GM12892 (cell line): ENCODE results near the gene SSX3.
"Not testable (repeated sequence)": the region's sequence is repeated elsewhere in the genome, so short reads cannot be mapped to it uniquely, and the experiment has no call there.

ENCODE experiments used
- POLR2A ChIP-seq: IDR thresholded peaks from 2 replicates; pipeline ENCODE4 v1.6.1; 2011; ENCODE audit warnings: low read depth, low read length, control low read depth
- POLR2AphosphoS5 ChIP-seq: IDR thresholded peaks from 2 replicates; pipeline ENCODE4 v1.6.1; 2011; ENCODE audit warnings: low read depth, low read length, control low read depth
- TAF1 ChIP-seq: IDR thresholded peaks from 2 replicates; pipeline ENCODE4 v1.6.1; 2011; ENCODE audit warnings: low read depth, mild to moderate bottlenecking, control low read depth, low read length, borderline replicate concordance

DNA sequence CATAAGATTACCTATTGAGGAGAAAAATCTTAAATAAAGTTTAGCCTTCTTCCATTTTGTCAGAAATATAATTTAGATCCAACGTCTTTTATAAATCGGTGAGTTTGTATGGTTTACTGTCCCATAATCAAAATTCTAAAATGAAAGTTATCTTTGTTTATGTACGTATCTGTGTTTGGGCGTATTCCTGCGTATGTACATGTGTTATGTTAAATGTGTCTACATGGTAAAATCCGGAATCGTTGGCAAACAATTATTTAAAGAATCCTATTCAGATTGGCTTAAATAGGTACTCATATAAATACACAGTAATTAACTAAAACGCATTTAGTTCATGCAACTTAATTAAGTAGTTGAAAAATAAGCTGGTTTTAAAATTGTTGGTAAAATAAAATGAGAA, 13.9 kb upstream of the SSX3 start:
- not testable (repeated sequence) for TF ChIP-seq POLR2AphosphoS5, POLR2A, TAF1
